HG03135 (cell line): ENCODE measurements around the gene MUC12.
"Not testable (repeated sequence)": the region's sequence is repeated elsewhere in the genome, so short reads cannot be mapped to it uniquely, and the experiment has no call there.

Experiments used
- ATAC-seq: cut with Tn5 transposase; IDR thresholded peaks from one replicate; pipeline ENCODE4 v1.9.1; 2021; ENCODE audit warnings: mild to moderate bottlenecking, moderate library complexity; ENCODE audit not compliant: unreplicated experiment

The MUC12 gene, protein sequence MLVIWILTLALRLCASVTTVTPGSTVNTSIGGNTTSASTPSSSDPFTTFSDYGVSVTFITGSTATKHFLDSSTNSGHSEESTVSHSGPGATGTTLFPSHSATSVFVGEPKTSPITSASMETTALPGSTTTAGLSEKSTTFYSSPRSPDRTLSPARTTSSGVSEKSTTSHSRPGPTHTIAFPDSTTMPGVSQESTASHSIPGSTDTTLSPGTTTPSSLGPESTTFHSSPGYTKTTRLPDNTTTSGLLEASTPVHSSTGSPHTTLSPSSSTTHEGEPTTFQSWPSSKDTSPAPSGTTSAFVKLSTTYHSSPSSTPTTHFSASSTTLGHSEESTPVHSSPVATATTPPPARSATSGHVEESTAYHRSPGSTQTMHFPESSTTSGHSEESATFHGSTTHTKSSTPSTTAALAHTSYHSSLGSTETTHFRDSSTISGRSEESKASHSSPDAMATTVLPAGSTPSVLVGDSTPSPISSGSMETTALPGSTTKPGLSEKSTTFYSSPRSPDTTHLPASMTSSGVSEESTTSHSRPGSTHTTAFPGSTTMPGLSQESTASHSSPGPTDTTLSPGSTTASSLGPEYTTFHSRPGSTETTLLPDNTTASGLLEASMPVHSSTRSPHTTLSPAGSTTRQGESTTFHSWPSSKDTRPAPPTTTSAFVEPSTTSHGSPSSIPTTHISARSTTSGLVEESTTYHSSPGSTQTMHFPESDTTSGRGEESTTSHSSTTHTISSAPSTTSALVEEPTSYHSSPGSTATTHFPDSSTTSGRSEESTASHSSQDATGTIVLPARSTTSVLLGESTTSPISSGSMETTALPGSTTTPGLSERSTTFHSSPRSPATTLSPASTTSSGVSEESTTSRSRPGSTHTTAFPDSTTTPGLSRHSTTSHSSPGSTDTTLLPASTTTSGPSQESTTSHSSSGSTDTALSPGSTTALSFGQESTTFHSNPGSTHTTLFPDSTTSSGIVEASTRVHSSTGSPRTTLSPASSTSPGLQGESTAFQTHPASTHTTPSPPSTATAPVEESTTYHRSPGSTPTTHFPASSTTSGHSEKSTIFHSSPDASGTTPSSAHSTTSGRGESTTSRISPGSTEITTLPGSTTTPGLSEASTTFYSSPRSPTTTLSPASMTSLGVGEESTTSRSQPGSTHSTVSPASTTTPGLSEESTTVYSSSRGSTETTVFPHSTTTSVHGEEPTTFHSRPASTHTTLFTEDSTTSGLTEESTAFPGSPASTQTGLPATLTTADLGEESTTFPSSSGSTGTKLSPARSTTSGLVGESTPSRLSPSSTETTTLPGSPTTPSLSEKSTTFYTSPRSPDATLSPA (N-terminal part only)

GRCh38 chr7:100969066-100969615, at the start of gene MUC12:
TSS of gene MUC12 (plus strand) at chr7:100969565. CDS start at chr7:100969623, 58 bp downstream.
- no peak for ATAC-seq

DNA sequence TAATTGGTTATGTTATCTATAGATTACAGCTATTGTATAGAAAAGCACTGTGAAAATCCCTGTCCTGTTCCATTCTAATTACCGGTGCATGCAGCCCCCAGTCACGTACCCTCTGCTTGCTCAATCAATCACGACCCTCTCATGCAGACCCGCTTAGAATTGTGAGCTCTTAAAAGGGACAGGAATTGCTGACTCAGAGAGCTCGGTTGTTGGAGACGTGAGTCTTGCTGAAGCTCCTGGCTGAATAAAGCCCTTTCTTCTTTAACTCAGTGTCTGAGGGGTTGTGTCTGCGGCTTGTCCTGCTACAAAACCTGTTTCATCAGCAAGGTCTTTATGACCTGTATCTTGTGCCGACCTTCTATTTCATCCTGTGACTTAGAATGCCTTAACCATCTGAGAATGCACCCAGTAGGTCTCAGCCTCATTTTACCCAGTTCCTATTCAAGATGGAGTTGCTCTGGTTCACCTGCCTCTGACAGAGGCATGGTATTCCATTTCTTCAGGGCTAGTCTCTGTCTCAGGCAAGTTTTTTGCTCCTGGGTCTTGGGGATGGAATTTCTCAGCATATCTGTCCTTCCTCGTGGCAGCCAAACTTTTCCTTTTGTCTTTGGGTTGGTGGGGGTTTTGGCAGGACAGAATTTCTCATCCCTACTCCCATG, 49.5 kb upstream of the MUC12 start:
- not testable (repeated sequence) for ATAC-seq

DNA sequence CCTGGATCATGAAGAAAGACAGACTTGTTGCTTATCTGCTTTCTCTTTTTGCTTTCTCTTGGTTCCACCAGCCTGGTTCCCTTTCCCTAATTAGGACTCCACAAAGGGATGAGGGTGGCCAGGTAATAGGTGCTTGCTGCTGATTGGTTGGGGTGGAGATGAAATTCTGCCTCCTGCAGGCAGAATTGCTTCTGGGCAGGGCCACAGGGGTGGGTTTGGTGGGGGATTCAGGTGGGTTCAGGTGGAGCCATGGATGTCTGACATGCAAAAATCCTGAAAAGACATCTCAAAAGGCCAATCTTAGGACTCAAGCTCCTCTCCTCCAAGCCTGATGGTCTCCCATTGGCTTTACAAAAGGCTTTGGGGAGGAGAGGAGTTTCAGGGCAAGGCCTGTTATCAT, 48.3 kb upstream of the MUC12 start:
- ATAC-seq, result no peak

DNA sequence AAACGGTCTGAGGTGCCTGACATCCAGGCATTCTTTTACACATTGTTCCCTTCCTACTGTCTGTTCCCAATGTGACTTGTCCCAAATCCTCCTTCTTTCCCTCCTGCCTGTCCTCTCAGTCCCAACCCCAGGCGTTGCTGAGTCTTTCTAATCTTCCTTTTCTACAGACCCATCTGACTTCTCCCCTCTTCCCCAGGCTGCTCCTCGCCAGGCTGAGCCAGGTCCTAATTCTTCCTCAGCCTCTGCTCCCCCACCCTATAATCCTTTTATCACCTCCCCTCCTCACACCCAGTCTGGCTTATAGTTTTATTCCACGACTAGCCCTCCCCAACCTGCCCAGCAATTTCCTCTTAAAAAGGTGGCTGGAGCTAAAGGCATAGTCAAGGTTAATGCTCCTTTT, 45.7 kb upstream of the MUC12 start:
- not testable (repeated sequence) for ATAC-seq

DNA sequence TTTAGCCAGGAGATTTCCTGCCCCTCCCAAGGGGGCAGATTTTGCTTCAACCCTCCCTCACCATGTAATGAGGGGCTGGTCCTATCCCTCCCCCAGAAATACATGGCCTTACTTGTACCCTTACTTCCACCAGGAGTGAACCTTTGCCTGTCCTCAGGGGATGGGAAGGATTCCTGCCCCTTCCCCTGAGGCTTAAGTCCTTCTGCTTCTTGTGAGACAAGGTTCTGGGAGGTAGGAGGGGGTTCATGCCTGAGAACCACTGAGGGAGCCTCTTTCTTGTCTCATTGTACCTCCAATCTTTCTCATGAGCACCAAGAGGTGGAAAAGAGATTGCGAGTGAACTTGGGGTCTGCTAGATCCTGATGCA, 39.6 kb upstream of the MUC12 start:
- ATAC-seq, result no peak

GRCh38 chr7:100933734-100934133, 35.6 kb upstream of the MUC12 start:
- no peak for ATAC-seq

DNA sequence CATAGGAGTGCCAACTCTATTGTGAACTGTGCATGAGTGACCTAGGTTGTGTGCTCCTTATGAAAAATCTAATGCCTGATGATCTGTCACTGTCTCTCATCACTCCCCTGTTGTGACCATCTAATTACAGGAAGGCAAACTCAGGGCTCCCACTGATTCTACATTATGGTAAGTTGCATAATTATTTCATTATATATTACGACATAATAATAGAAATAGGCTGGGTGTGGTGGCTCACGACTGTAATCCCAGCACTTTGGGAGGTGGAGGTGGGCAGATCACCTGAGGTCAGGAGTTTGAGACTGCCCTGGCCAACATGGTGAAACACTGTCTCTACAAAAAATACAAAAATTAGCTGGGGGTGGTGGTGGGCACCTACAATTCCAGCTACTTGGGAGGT, 34.0 kb upstream of the MUC12 start:
- not testable (repeated sequence) for ATAC-seq

GRCh38 chr7:100936167-100936566, 33.2 kb upstream of the MUC12 start:
- not testable (repeated sequence) for ATAC-seq

GRCh38 chr7:100942045-100942774, 27.2 kb upstream of the MUC12 start:
- no peak for ATAC-seq

GRCh38 chr7:100943693-100944092, 25.7 kb upstream of the MUC12 start:
- ATAC-seq, result no peak

- no peak for ATAC-seq
Observed at GRCh38 chr7:100944138-100944537, 25.2 kb upstream of the MUC12 start.

DNA sequence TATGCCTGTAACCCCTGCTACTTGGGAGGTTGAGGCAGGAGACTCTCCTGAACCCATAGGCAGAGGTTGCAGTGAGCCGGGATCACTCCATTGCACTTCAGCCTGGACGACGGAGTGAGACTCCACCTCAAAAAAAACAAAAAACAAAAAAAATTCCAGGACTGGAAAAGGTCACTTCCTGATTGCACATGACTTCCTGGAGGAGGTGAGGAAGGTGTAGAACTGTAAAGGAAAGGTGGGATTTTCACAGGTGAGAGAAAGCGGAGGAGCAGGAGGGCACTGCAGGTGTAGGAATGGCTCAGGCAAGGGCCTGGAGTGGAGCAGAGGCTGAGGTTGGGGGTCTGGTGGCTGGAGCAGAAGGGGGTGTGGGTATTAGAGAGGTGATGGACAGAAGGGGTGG, 23.3 kb upstream of the MUC12 start:
- no peak for ATAC-seq

- no peak for ATAC-seq
Observed at GRCh38 chr7:100946766-100947365, 22.5 kb upstream of the MUC12 start.

- ATAC-seq, result no peak
Observed at GRCh38 chr7:100947792-100948191, 21.6 kb upstream of the MUC12 start.

DNA sequence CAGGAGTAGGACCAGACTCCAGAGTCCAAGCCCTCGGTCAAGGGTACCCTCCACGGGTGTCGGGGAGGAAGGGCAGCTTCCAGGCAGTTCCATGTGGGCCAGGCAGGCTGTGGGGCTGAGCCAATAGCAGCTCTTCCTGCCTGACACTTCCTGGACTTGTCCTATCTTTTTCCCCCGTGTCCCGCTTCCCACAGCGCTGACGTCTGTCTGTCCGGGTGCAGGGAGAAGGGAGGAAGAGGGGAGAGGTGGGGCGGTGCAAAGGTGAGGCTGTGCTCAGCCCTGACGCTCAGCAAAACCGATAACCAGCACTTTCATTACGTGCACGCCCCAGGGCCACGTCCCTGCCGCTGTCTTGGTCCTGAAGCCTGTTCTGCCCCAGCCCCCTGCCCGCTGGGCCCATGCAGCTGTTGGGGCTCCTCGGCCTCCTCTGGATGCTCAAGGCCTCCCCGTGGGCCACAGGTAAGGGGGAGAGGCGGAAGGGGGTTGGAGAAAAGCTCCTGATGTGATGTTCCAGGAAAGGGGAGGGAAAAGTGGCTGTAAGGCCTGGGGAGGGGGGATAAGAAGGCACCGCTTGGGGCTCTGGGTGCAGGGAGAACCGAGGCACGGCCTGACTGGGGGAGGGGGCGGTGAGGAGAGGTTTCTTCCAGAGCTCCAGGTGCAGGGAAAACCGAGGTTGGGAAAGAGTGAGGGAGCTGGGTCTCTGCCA, 20.0 kb upstream of the MUC12 start, which contains the start of gene MUC3A:
MUC3A (plus strand) TSS at position 308 of the 706 bp plus-strand sequence; CDS start at position 399, 91 bp downstream.
- no peak for ATAC-seq

- ATAC-seq, result no peak
Observed at GRCh38 chr7:100949933-100950443, 19.4 kb upstream of the MUC12 start.

DNA sequence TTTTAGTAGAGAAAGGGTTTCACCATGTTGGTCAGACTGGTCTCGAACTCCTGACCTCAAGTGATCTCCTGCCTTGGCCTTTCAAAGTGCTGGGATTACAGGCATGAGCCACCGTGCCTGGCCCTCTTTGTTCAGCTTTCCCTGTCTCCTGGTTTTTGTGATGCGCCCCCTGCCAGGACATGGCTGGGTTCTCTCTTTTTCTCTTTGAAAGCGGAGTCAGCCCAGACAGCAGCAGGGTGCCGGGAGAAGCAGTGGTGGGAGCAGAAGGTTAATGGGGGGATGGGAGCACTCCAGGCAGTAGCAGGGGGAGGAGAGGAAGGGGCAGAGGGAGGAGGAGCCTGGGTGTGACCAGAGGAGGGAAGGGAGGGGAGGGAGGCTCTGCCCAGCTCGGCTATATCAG, 18.2 kb upstream of the MUC12 start:
- ATAC-seq, result no peak

DNA sequence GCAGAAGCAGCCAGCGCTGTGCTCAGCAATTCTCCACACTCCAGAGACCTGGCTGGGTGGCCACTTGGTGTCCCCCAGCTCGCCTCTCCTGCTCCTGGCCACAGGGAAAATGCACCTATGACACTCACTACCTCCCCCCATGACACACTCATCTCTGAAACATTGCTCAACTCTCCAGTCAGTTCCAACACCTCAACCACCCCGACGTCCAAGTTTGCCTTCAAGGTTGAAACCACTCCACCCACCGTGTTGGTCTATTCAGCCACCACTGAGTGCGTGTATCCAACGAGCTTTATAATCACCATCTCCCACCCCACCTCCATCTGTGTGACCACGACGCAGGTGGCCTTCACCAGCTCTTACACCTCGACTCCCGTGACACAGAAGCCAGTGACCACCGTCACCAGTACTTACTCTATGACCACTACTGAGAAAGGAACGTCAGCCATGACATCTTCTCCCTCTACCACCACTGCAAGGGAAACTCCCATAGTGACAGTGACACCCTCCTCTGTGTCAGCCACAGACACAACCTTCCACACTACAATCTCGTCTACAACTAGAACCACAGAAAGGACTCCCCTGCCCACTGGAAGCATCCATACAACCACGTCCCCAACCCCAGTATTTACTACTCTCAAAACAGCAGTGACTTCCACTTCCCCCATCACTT, 17.3 kb upstream of the MUC12 start:
- ATAC-seq, result no peak
